Endodermal cell (in vitro differentiated cells): Measurements from ENCODE around the gene POMT2. TPM values are rescaled to one million over a fixed set of nuclear protein-coding genes. Genes with fewer than 3 reads are reported as not detected.

Experiments
- DNase-seq: peaks from one replicate; pipeline ENCODE4 v3.0.0-alpha.2; 2017
- H3K27ac ChIP-seq: 2 replicates; pipeline ENCODE4 v1.5.1; 2013; ENCODE audit warnings: mild to moderate bottlenecking, low read depth, low read length, moderate library complexity
- H3K27me3 ChIP-seq: 2 replicates; pipeline ENCODE4 v1.6.1; 2013; ENCODE audit warnings: mild to moderate bottlenecking, low read length, moderate library complexity; ENCODE audit not compliant: insufficient read depth, control insufficient read depth, poor library complexity, severe bottlenecking
- H3K36me3 ChIP-seq: 2 replicates; pipeline ENCODE4 v1.7.0; 2013; ENCODE audit warnings: mild to moderate bottlenecking, low read length, moderate library complexity; ENCODE audit not compliant: control insufficient read depth, insufficient read depth
- H3K4me1 ChIP-seq: one replicate; pipeline ENCODE4 v1.7.0; 2013; ENCODE audit warnings: low read length; ENCODE audit not compliant: control insufficient read depth, insufficient read depth
- H3K4me3 ChIP-seq: 2 replicates; pipeline ENCODE4 v1.5.1; 2013; ENCODE audit warnings: mild to moderate bottlenecking, low read length, moderate library complexity
- H3K9ac ChIP-seq: 2 replicates; pipeline ENCODE4 v1.6.1; 2013; ENCODE audit warnings: mild to moderate bottlenecking, low read length, moderate library complexity; ENCODE audit not compliant: poor library complexity, severe bottlenecking; ENCODE audit errors: extremely low read depth
- H3K9me3 ChIP-seq: 2 replicates; pipeline ENCODE4 v1.6.1; 2013; ENCODE audit warnings: mild to moderate bottlenecking, low read length, moderate library complexity; ENCODE audit not compliant: control insufficient read depth
- H3K27ac Mint-ChIP-seq: 2 replicates; pipeline ENCODE4 v1.8.0; 2020; ENCODE audit warnings: mixed read lengths
- H3K27me3 Mint-ChIP-seq: 2 replicates; pipeline ENCODE4 v1.8.0; 2021; ENCODE audit warnings: mild to moderate bottlenecking, mixed read lengths; ENCODE audit not compliant: insufficient read depth
- H3K36me3 Mint-ChIP-seq: 2 replicates; pipeline ENCODE4 v1.8.0; 2020; ENCODE audit warnings: low read depth, mixed read lengths
- H3K4me1 Mint-ChIP-seq: 2 replicates; pipeline ENCODE4 v1.8.0; 2020; ENCODE audit warnings: mixed read lengths
- H3K4me3 Mint-ChIP-seq: 2 replicates; pipeline ENCODE4 v1.8.0; 2020; ENCODE audit warnings: mild to moderate bottlenecking, moderate library complexity, mixed read lengths
- H3K9me3 Mint-ChIP-seq: 2 replicates; pipeline ENCODE4 v1.8.0; 2020; ENCODE audit warnings: mild to moderate bottlenecking, mixed read lengths
- CTCF ChIP-seq: fragments of 200-600 bp; sonication (generic); conservative IDR thresholded peaks from 2 replicates; pipeline ENCODE4 v1.5.0; 2021; ENCODE audit warnings: antibody characterized with exemption, mild to moderate bottlenecking
- WGBS, 2 experiments: methylation state at CpG; one replicate each; pipeline versions ENCODE4 v1.1.5 to v1.1.7; 2013; ENCODE audit warnings: missing lambda C conversion rate in 2 of 2, mixed read lengths in 1 of 2; ENCODE audit not compliant: insufficient coverage in 1 of 2, insufficient read length in 1 of 2; 5-methylcytosine and 5-hydroxymethylcytosine counted together
- total RNA-seq, 2 donors: library from RNA; stranded (reverse); fragmentation: NEBNext Ultra II Directional in 1 of 2; extraction: Animal tissue kit (Norgen Biotek cat#: 25700) in 1 of 2; gene quantifications; 2 replicates in 1 of 2; 3 replicates in 1 of 2; pipeline ENCODE4 v1.2.1, GENCODE V29; 2021

The POMT2 gene
- total RNA-seq, 2 donors from 2014 or later = 58.5 to 70.6 TPM

- H3K36me3 ChIP-seq = no peaks in the 10 kb centered on the region
- TF ChIP-seq CTCF = no peak
- no peak overlapping the region for H3K27ac Mint-ChIP-seq
- H3K4me3 ChIP-seq = no peak overlapping the region
- no peaks in the 10 kb centered on the region for H3K9me3 Mint-ChIP-seq
- no peaks in the 10 kb centered on the region for H3K27me3 Mint-ChIP-seq
- no peaks in the 10 kb centered on the region for H3K27me3 ChIP-seq
- peak; percentile 30 for DNase-seq
- no peak overlapping the region for H3K4me3 Mint-ChIP-seq
- H3K9me3 ChIP-seq = no peaks in the 10 kb centered on the region
- H3K27ac ChIP-seq = no peak overlapping the region
- no peaks in the 10 kb centered on the region for H3K4me1 ChIP-seq
- H3K36me3 Mint-ChIP-seq = peaks cover 2% of the 10 kb centered on the region
- peaks cover 1% of the 10 kb centered on the region for H3K4me1 Mint-ChIP-seq
- 60 to 96% methylated on average over 1 to 7 of the region's 7 CpGs for WGBS, 2 experiments
- H3K9ac ChIP-seq = no peak overlapping the region
Observed at GRCh38 chr14:77329872-77330271, 9.2 kb upstream of the POMT2 start.

- TF ChIP-seq CTCF = no peak
- H3K9ac ChIP-seq = no peak overlapping the region
- H3K27me3 ChIP-seq = no peaks in the 10 kb centered on the region
- WGBS, 2 experiments = 95% methylated on average over 1 of the region's 1 CpG; no CpG with 5 or more reads in 1 of the 2 experiments
- no peaks in the 10 kb centered on the region for H3K27me3 Mint-ChIP-seq
- H3K36me3 Mint-ChIP-seq = peaks cover 3% of the 10 kb centered on the region
- H3K4me1 Mint-ChIP-seq = peaks cover 6% of the 10 kb centered on the region
- H3K4me1 ChIP-seq = peaks cover under 1% of the 10 kb centered on the region
- no peak overlapping the region for H3K27ac Mint-ChIP-seq
- H3K9me3 ChIP-seq = no peaks in the 10 kb centered on the region
- peak; percentile 30 for DNase-seq
- no peaks in the 10 kb centered on the region for H3K9me3 Mint-ChIP-seq
- no peak overlapping the region for H3K4me3 Mint-ChIP-seq
- no peak overlapping the region for H3K27ac ChIP-seq
- H3K36me3 ChIP-seq = no peaks in the 10 kb centered on the region
- H3K4me3 ChIP-seq = no peak overlapping the region
Observed at GRCh38 chr14:77327111-77327510, 6.4 kb upstream of the POMT2 start.

- H3K9me3 ChIP-seq = no peaks in the 10 kb centered on the region
- WGBS, 2 experiments = 84 to 97% methylated on average over 3 of the region's 3 CpGs
- DNase-seq = peak; percentile 72
- H3K9ac ChIP-seq = no peak overlapping the region
- no peak overlapping the region for H3K27ac Mint-ChIP-seq
- no peak overlapping the region for H3K4me3 Mint-ChIP-seq
- peaks cover 3% of the 10 kb centered on the region for H3K36me3 Mint-ChIP-seq
- H3K27me3 ChIP-seq = no peaks in the 10 kb centered on the region
- no peaks in the 10 kb centered on the region for H3K9me3 Mint-ChIP-seq
- no peak overlapping the region for H3K27ac ChIP-seq
- H3K4me3 ChIP-seq = no peak overlapping the region
- H3K4me1 Mint-ChIP-seq = peaks cover 11% of the 10 kb centered on the region
- peak; percentile 50 for TF ChIP-seq CTCF
- no peaks in the 10 kb centered on the region for H3K36me3 ChIP-seq
- no peaks in the 10 kb centered on the region for H3K27me3 Mint-ChIP-seq
- peaks cover 2% of the 10 kb centered on the region for H3K4me1 ChIP-seq
Observed at GRCh38 chr14:77325746-77326094, 5.0 kb upstream of the POMT2 start.
